ENCODE data around the gene DNAI1. TPM values are rescaled to one million over a fixed set of nuclear protein-coding genes. Genes with fewer than 3 reads are reported as not detected.

DNAI1 gene
- total and polyA plus RNA-seq, 2 of the 4 experiments (the other 2 are of a cell fraction) = not detected

- H3K79me1 ChIP-seq (ENCODE audit: low read depth in 1 of 2, low read length in 2 of 2) = no peaks in the 10 kb centered on the region
- no TSS peak for BruUV-seq (replicated peaks)
- dilution Hi-C loops (cut with HindIII; ENCODE audit: low sequenced_read_pairs, unreplicated experiment) (no loop called here), intact Hi-C loops (cut with micrococcal nuclease) (no loop called here), in situ Hi-C loops (cut with MboI; ENCODE audit: low sequenced_read_pairs) (no loop called here)
- no peaks in the 10 kb centered on the region for H3K36me3 ChIP-seq (ENCODE audit: control insufficient read depth, insufficient read depth, low read length)
- no peak for TF ChIP-seq NFE2L2 (IDR thresholded peaks at IDR 0.05; ENCODE audit: low read depth, low read length)
- TF ChIP-seq SMC3 (IDR thresholded peaks at IDR 0.05; ENCODE audit: low read depth, low read length) = no peak
- no peak for TF ChIP-seq CEBPB (IDR thresholded peaks at IDR 0.05; ENCODE audit: low read depth, low read length)
- no peak for TF ChIP-seq RAD21 (IDR thresholded peaks at IDR 0.05; ENCODE audit: low read length)
- no peak for TF ChIP-seq FOS (IDR thresholded peaks at IDR 0.05; ENCODE audit: low read depth, low read length)
- no peak for TF ChIP-seq ELK1 (IDR thresholded peaks at IDR 0.05; ENCODE audit: borderline replicate concordance, low read depth, low read length)
- TF ChIP-seq RCOR1 (IDR thresholded peaks at IDR 0.05; ENCODE audit: insufficient replicate concordance, low read length) = no peak
- no peak for TF ChIP-seq USF2 (IDR thresholded peaks at IDR 0.05; ENCODE audit: low read depth, low read length)
- TF ChIP-seq MXI1 (IDR thresholded peaks at IDR 0.05; ENCODE audit: borderline replicate concordance, low read depth, low read length) = no peak
- TF ChIP-seq MAZ (IDR thresholded peaks at IDR 0.05; ENCODE audit: borderline replicate concordance, low read depth, low read length) = no peak
- no peak for TF ChIP-seq BHLHE40 (IDR thresholded peaks at IDR 0.05; ENCODE audit: low read depth, low read length)
- TF ChIP-seq CHD1 (IDR thresholded peaks at IDR 0.05; ENCODE audit: low read depth, low read length) = no peak
- TF ChIP-seq CTCF (conservative IDR thresholded peaks at IDR 0.05; ENCODE audit: low read depth, low read length) = no peak
- no peak for TF ChIP-seq RFX5 (IDR thresholded peaks at IDR 0.05; ENCODE audit: low read depth, low read length)
- TF ChIP-seq MAFK (IDR thresholded peaks at IDR 0.05; ENCODE audit: low read depth, low read length) = no peak
- no peak for TF ChIP-seq POLR2A (IDR thresholded peaks at IDR 0.05; ENCODE audit: low read depth, low read length)
- H4K91ac ChIP-seq (ENCODE audit: insufficient read depth, low read depth, low read length) = no peak overlapping the region
- H3K4ac ChIP-seq (ENCODE audit: low read depth, low read length) = no peak overlapping the region
- no peak overlapping the region for H2BK20ac ChIP-seq (ENCODE audit: low read depth, low read length)
- no peak overlapping the region for H3K4me2 ChIP-seq (ENCODE audit: low read depth, low read length)
- WGBS, 2 experiments (ENCODE audit: extremely low coverage in 2 of 2, insufficient read length in 1 of 2) = 27% methylated on average over 2 of the region's 8 CpGs; no CpG with 5 or more reads in 1 of the 2 experiments
- DNase-seq (no peak), ATAC-seq (ENCODE audit: low read depth) (no peak)
- H4K8ac ChIP-seq (ENCODE audit: low read depth in 2 of 2, low read length in 2 of 2) = no peak overlapping the region
- no peak overlapping the region for H2BK120ac ChIP-seq (ENCODE audit: low read depth, low read length)
- no peaks in the 10 kb centered on the region for H4K20me1 ChIP-seq (ENCODE audit: insufficient read depth, low read length)
- H3K23ac ChIP-seq (ENCODE audit: low read depth, low read length) = no peak overlapping the region
- ChIA-PET POLR2A (ENCODE audit: unreplicated experiment) (no interaction called here), CTCF (no interaction called here)
- no peak overlapping the region for H3K9ac ChIP-seq (ENCODE audit: low read depth, low read length)
- no peak overlapping the region for H3K27ac ChIP-seq (ENCODE audit: insufficient read depth, low read length)
- no peak overlapping the region for H3K4me3 ChIP-seq (ENCODE audit: insufficient read depth, low read depth, low read length)
- H3K56ac ChIP-seq (ENCODE audit: extremely low read depth, insufficient read depth, low read length) = no peak overlapping the region
- H2AK9ac ChIP-seq (replicated peaks; ENCODE audit: low read depth, low read length, poor library complexity) = no peak overlapping the region
- no peak overlapping the region for H2BK15ac ChIP-seq (ENCODE audit: low read depth, low read length)
- no peak overlapping the region for H2BK5ac ChIP-seq (ENCODE audit: low read depth, low read length, poor library complexity, severe bottlenecking)
- H2AFZ ChIP-seq (replicated peaks; ENCODE audit: low read length, poor library complexity) = no peak overlapping the region
- no peak overlapping the region for H3K14ac ChIP-seq (replicated peaks; ENCODE audit: low read depth, low read length)
- no peaks in the 10 kb centered on the region for H3K9me1 ChIP-seq (ENCODE audit: insufficient read depth, low read length)
- H3K9me3 ChIP-seq (ENCODE audit: control insufficient read depth, insufficient read depth, low read length) = no peaks in the 10 kb centered on the region
- no peak overlapping the region for H3K18ac ChIP-seq (ENCODE audit: low read depth, low read length)
- no peak overlapping the region for H4K5ac ChIP-seq (ENCODE audit: low read depth, low read length)
- no peaks in the 10 kb centered on the region for H3K4me1 ChIP-seq (ENCODE audit: control insufficient read depth, insufficient read depth, low read length)
- H2AK5ac ChIP-seq (ENCODE audit: low read depth, low read length) = no peak overlapping the region
- peaks cover 60% of the 10 kb centered on the region for H3K27me3 ChIP-seq (ENCODE audit: control insufficient read depth, insufficient read depth, low read length)
Observed at GRCh38 chr9:34514401-34514800, 55.8 kb downstream of the DNAI1 start.

Measured in IMR-90 (cell line).